GM18498 (cell line): Measurements from ENCODE around the gene ZNF827.
A peak's percentile ranks its signal among the peaks of the same experiment; 100 is the strongest.

Source experiments
- ATAC-seq: cut with Tn5 transposase; IDR thresholded peaks from one replicate; pipeline ENCODE4 v1.9.1; 2021; ENCODE audit warnings: mild to moderate bottlenecking, moderate library complexity; ENCODE audit not compliant: unreplicated experiment

The ZNF827 gene

DNA sequence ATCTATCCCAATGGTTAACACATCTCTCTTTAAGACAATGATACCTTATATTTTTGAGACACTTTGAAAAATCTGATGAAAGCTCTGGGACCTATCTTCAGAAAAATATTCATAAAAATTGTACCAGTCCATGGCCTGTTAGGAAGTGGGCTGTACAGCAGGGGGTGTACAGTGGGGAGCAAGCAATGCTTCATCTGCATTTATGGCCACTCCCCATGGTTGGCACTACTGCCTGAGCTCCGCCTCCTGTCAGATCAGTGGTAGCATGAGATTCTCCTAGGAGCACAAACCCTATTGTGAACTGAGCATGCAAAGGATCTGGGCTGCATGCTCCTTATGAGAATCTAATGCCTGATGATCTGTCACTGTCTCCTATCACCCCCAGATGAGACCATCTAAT is 216.1 kb downstream of the ZNF827 start:
- ATAC-seq = no peak

DNA sequence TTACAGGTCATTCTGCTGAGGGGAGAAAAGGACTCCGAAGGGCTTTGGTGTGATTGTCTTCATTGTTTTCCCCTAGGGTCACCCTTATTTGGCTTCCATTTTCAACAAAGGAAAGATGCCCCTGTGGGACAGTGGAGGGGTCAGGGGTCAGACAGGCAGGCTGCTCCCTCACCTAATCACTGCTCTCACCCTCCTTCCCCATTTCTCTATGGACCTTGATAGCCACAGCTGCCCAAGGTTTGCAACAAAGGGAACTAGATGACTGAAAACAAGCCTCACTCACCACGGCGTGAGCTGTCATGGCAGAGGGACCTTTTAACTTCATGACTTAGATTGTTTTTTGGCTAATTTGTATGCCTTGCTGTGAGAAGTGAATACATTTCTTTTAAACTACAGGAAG is 218.0 kb downstream of the ZNF827 start:
- peak; percentile 29 for ATAC-seq

DNA sequence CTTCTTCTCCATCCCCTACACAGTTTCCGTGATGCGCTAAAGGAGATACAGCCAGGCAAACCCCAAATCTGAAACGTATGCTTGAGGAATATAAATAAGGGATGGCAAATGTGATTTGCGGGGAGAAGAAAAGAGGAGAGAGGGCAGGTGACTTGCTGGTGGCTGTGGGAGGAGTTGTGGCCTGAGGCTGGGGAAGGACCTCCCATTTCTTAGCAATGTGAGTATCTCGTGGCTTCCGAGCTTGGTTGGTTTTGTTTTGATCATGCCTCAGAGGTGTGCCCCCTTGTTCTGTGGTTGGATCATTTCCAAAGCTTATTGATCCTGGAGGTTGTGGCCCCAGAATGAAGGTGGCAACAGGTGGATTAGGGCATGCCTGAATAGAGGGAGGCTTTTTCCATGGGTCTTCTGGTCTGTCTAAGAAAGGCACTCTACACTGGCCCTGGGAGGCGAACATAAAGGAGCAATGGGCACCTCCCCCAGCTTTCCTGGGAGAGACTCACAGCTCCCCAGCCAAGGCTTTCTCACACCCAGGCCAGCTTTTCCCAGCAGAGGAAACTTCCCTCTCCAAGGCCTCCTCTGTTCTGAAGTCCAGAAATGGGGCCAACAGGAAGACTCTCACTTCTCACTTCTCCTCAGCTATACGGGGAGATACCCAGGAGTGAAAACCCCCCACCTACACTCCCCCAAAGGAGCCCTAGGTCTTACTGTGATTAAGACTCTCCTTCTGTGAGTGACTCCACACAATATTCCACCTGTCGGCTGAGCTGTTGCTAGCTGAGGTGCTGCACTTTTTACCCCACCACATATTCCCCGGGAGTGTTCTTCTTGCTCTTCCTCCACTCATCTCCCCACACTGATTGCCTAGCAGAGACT is 218.6 kb downstream of the ZNF827 start:
- ATAC-seq = peak; percentile 68

DNA sequence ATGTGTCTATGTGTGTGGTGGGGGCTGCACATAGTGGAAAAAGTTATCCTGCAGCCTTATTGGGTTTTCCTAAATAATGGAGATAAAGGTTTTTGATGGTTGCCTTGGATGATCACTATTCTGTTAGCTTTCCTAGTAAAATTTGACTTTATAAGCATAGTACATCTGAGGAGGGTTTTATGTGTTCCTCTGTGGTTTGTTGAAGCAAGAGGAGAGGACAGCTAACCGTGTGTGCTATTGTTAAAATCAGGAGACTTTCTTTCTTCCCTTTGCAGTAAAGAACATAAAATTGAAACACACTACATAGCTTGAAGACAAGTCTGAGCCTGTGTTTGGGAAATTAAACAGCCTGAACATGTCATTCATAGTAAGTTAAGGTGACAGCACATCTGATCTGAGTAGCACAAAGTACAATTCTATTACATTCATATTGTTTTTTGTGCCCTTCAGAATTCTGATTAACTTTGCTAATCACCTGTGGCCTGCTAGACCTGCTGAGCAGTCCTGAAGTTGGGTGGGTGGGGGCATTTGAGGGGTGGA is 221.9 kb downstream of the ZNF827 start:
- no peak for ATAC-seq

DNA sequence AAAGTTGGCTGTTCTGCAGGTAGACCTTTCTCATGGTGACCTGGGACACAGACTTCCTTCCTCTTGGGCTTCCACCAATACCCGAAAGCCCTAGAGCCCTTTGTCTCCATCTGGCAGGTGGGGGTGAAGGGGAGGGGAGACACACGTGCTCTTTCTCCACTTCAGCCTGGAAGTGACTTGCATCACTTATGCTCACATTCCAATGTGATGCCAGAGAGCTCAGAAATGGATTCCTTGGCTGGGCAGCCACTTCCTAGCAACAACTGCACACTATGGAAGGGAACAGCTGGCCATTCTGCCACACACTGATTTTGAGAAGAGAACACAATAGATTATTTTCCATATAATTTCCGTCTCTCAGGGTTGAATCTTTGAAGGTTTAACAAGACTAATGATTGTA is 222.4 kb downstream of the ZNF827 start:
- ATAC-seq = no peak

DNA sequence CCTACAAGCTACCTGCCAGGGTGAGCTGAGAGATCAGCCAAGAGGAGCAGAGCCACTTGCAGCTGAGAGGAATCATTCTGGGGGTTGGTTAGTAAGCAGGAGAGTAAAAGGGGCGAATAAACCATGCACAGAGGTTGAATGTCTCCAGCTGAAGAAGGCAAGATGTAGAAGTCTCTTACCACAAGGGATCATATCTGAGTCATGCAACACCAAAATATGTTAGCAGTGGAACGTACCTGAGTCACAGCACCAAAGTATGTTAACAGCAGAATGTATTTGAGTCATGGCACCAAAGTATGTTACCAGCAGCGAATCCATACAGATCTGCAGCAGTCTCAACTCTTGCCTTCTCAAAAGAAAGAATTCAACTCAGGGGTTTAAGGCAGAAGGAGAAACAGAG is 228.8 kb downstream of the ZNF827 start:
- no peak for ATAC-seq

DNA sequence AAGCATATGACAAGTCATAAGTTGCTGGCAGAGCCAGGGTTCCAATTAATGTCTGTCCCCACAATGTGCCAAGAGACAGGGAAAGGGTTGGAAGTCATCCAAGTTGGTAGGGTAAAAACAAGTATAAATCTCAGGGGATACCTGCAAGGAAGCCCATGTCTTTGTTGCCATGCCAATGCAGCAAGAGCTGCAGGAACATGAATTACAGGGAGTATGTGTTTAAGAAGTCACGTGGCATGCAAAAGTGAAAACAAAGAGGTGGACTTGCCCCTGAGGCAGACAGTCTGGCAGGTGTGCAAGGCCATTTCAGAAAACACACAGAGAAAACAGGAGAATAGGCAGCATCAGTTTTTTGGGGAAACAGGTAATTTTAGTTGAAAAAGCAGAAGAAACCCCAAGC is 229.3 kb downstream of the ZNF827 start:
- ATAC-seq = no peak
